ENCODE measurements around the gene WWOX.

Gene WWOX

DNA sequence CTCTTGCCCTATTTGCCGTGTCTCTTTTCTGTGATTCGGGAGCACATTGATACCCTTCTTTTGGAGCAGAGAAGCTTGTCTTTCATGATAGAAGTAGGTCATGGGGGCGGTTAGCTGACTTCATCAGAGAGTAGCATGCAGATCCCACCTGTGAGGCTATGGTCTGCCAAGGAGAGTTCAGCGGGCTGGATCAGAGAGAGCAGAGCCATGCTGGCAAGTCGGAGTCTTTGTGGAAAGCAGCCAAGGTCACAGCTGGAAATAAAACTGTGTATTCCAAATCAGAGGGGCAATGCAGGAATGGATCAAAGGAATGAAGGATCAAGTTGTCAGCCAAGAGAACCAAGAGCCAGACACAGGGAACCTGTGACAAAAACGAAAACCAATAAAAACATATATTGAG is 595.9 kb downstream of the WWOX start:
- no peak overlapping the region for H3K4me3 ChIP-seq (ENCODE audit: low read length)
- H3K36me3 ChIP-seq (ENCODE audit: insufficient read depth, low read length): no peaks in the 10 kb centered on the region
- H3K9me3 ChIP-seq (ENCODE audit: low read length): no peaks in the 10 kb centered on the region
- no peaks in the 10 kb centered on the region for H3K27me3 ChIP-seq (ENCODE audit: insufficient read depth, low read length)
- H2AFZ ChIP-seq (ENCODE audit: low read depth, low read length): no peak overlapping the region
- peaks cover 4% of the 10 kb centered on the region for H3K4me1 ChIP-seq (ENCODE audit: insufficient read depth, low read length)

DNA sequence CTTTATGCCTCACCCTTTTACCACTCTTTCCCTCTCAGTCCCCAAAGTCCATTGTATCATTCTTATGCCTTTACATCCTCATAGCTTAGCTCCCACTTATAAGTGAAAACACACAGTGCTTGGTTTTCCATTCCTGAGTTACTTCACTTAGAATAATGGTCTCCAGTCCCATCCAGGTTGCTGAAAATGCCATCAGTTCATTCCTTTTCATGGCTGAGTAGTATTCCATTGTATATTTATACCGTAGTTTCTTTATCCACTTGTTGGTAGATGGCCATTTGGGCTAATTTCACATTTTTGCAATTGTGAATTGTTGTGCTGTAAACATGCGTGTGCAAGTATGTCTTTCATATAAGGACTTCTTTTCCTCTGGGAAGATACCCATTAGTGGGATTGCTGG is 597.3 kb downstream of the WWOX start:
- H3K27me3 ChIP-seq (ENCODE audit: insufficient read depth, low read length): no peaks in the 10 kb centered on the region
- no peak overlapping the region for H3K4me3 ChIP-seq (ENCODE audit: low read length)
- H2AFZ ChIP-seq (ENCODE audit: low read depth, low read length): no peak overlapping the region
- H3K36me3 ChIP-seq (ENCODE audit: insufficient read depth, low read length): no peaks in the 10 kb centered on the region
- peaks cover 4% of the 10 kb centered on the region for H3K4me1 ChIP-seq (ENCODE audit: insufficient read depth, low read length)
- H3K9me3 ChIP-seq (ENCODE audit: low read length): no peaks in the 10 kb centered on the region

DNA sequence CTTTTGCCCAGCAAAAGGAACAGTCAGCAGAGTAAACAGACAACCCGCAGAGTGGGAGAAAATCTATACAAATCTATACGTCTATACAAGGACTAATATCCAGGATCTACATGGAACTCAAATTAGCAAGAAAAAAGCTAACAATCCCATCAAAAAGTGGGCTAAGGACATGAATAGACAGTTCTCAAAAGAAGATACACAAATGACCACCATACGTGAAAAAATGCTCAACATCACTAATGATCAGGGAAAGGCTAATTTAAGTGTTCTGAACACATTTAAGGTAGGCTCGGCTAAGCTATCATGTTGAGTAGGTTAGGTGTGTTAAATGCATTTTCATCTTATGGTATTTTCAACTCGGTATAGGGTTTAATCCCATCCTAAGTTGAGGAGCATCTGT is 598.0 kb downstream of the WWOX start:
- Histone ChIP-seq H3K4me3 (ENCODE audit: low read length) (no peak overlapping the region), H3K4me1 (ENCODE audit: insufficient read depth, low read length) (peaks cover 4% of the 10 kb centered on the region), H3K9me3 (ENCODE audit: low read length) (no peaks in the 10 kb centered on the region), H2AFZ (ENCODE audit: low read depth, low read length) (no peak overlapping the region), H3K27me3 (ENCODE audit: insufficient read depth, low read length) (no peaks in the 10 kb centered on the region), H3K36me3 (ENCODE audit: insufficient read depth, low read length) (no peaks in the 10 kb centered on the region)

DNA sequence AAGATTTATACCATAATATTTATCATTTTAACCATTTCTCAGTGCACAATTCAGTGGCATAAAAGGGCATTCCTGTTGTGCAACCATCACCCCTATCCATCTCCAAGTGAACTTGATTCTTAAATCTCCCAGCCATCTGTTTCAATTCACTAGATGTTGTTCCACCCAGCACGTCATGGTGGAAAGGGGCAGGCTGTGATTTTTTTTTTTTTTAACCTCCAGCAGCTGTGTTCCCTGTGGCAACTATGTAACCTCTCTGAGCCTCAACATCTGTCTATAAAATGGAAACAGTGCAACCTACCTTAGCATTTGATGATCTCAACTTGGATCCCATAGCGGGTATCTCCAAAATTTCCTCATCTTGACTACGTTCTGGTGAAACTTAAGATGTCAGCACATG is 604.5 kb downstream of the WWOX start:
- H3K9me3 ChIP-seq (ENCODE audit: low read length): peaks cover 3% of the 10 kb centered on the region
- H3K36me3 ChIP-seq (ENCODE audit: insufficient read depth, low read length): no peaks in the 10 kb centered on the region
- no peaks in the 10 kb centered on the region for H3K4me1 ChIP-seq (ENCODE audit: insufficient read depth, low read length)
- H3K4me3 ChIP-seq (ENCODE audit: low read length): no peak overlapping the region
- H3K27me3 ChIP-seq (ENCODE audit: insufficient read depth, low read length): no peaks in the 10 kb centered on the region
- H2AFZ ChIP-seq (ENCODE audit: low read depth, low read length): no peak overlapping the region

DNA sequence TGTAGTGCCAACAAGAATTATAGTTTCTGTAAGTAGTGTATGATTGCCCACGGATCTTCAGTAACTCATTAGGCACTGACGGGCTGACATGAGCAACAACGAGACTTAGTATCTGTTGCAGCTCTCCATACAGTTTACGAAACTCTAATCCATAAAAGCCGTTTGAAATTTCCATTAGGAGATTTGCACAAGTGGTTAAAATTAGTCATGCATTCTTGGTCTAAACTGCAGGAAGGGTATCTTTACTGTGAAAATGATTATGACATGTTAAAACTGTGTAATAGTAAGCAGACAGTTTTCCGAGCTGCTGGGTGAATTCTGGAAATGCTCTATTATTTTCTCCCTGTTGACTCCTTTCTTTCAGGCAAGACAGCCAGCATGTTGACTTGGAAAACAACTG is 605.0 kb downstream of the WWOX start:
- Histone ChIP-seq H2AFZ (ENCODE audit: low read depth, low read length) (no peak overlapping the region), H3K36me3 (ENCODE audit: insufficient read depth, low read length) (no peaks in the 10 kb centered on the region), H3K4me1 (ENCODE audit: insufficient read depth, low read length) (no peaks in the 10 kb centered on the region), H3K27me3 (ENCODE audit: insufficient read depth, low read length) (no peaks in the 10 kb centered on the region), H3K9me3 (ENCODE audit: low read length) (peaks cover 3% of the 10 kb centered on the region), H3K4me3 (ENCODE audit: low read length) (no peak overlapping the region)

DNA sequence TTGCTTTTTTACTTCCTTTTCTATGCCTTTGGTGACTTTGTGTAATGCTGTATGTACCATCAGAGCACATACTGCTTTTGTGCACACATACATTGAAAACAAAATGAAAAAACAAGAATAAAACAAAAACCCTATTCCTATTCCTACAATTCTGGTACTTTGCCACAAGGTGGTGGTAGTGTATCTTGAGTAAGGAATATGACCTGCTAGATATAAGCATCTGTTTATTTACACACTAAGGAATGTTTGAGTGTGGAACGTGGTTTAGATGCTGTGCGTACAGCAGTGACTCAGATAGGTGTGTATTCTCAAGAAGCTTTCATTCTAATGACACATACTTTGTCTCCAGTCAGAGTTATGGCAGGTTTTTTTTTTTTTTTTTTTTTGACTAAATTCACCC is 606.2 kb downstream of the WWOX start:
- H3K9me3 ChIP-seq (ENCODE audit: low read length): peaks cover 3% of the 10 kb centered on the region
- no peaks in the 10 kb centered on the region for H3K36me3 ChIP-seq (ENCODE audit: insufficient read depth, low read length)
- H3K4me1 ChIP-seq (ENCODE audit: insufficient read depth, low read length): no peaks in the 10 kb centered on the region
- no peak overlapping the region for H3K4me3 ChIP-seq (ENCODE audit: low read length)
- no peak overlapping the region for H2AFZ ChIP-seq (ENCODE audit: low read depth, low read length)
- H3K27me3 ChIP-seq (ENCODE audit: insufficient read depth, low read length): no peaks in the 10 kb centered on the region

DNA sequence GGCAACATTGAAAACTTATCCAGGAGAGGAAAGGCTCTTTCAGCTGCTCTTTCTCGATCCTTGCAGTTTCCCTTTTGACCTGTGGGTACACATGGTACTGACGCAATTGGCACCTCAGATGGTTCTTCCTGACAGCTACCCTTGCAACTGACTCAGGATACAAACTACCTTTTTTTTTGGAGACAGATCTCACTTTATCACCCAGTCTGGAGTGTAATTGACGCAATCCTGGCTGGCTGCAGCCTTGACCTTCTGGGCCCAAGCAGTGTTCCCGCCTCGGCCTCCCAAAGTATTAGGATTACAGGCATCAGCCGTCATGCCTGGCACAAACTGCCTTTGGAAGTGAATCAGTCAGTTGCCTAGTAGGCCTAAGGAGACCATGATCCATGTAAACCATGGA is 607.2 kb downstream of the WWOX start:
- peaks cover 3% of the 10 kb centered on the region for H3K9me3 ChIP-seq (ENCODE audit: low read length)
- no peaks in the 10 kb centered on the region for H3K27me3 ChIP-seq (ENCODE audit: insufficient read depth, low read length)
- no peak overlapping the region for H3K4me3 ChIP-seq (ENCODE audit: low read length)
- no peaks in the 10 kb centered on the region for H3K4me1 ChIP-seq (ENCODE audit: insufficient read depth, low read length)
- H2AFZ ChIP-seq (ENCODE audit: low read depth, low read length): no peak overlapping the region
- H3K36me3 ChIP-seq (ENCODE audit: insufficient read depth, low read length): no peaks in the 10 kb centered on the region

DNA sequence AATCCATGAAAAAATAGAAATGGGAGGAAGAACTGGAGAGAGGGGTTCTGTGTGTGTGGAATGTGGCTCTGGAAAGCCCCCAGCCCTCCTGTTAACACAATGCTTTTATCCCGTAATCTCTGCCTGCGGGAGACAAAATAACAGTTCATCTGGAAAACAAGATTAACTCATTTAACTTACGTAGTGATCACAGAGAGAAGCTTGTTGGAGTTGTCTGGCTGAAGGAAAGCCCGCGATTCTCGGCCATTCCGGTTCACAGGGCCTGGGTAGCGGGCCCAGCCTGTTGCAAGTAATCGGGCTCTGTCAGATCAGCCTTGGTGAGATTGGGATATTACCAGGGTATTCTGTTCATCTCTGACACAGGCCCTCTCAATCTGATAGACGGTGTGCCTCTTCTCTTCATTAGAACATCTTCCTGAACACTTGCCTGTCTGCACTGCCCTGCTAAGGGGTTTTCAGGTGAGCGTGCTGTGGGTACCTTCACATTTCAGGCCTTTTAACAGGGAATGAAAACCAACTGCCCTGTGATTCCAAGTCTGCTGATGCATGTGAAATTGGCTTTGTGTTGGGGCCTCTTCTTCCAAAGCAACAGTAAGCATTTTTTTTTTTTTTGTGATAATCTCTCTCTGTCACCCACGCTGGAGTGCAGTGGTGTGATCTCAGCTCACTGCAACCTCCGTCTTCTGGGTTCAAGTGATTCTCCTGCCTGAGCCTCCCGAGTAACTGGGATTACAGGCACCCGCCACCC is 609.9 kb downstream of the WWOX start:
- no peak overlapping the region for H2AFZ ChIP-seq (ENCODE audit: low read depth, low read length)
- peaks cover 3% of the 10 kb centered on the region for H3K9me3 ChIP-seq (ENCODE audit: low read length)
- no peaks in the 10 kb centered on the region for H3K36me3 ChIP-seq (ENCODE audit: insufficient read depth, low read length)
- no peaks in the 10 kb centered on the region for H3K4me1 ChIP-seq (ENCODE audit: insufficient read depth, low read length)
- no peak overlapping the region for H3K4me3 ChIP-seq (ENCODE audit: low read length)
- H3K27me3 ChIP-seq (ENCODE audit: insufficient read depth, low read length): no peaks in the 10 kb centered on the region

DNA sequence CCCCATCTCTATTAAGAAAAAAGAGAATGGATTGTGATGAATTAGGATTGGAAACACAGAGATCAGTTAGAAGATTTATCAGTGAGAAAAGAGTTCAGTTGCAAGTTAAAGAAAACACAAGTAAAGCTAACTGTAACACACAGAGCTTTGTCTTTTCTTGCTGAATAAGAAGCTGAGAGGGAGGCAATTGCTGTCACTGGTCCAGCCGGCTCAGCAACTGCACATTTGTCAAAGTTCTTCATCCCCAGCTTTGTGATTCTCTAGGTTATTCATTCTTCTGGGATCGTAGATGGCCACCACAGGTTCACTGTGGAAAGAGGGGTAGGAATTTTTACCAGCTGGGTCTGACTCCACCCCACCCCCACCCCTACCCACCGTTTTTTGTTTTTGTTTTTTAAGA is 615.7 kb downstream of the WWOX start:
- no peaks in the 10 kb centered on the region for H3K4me1 ChIP-seq (ENCODE audit: insufficient read depth, low read length)
- H3K36me3 ChIP-seq (ENCODE audit: insufficient read depth, low read length): no peaks in the 10 kb centered on the region
- no peaks in the 10 kb centered on the region for H3K27me3 ChIP-seq (ENCODE audit: insufficient read depth, low read length)
- H2AFZ ChIP-seq (ENCODE audit: low read depth, low read length): no peak overlapping the region
- H3K4me3 ChIP-seq (ENCODE audit: low read length): no peak overlapping the region
- no peaks in the 10 kb centered on the region for H3K9me3 ChIP-seq (ENCODE audit: low read length)

DNA sequence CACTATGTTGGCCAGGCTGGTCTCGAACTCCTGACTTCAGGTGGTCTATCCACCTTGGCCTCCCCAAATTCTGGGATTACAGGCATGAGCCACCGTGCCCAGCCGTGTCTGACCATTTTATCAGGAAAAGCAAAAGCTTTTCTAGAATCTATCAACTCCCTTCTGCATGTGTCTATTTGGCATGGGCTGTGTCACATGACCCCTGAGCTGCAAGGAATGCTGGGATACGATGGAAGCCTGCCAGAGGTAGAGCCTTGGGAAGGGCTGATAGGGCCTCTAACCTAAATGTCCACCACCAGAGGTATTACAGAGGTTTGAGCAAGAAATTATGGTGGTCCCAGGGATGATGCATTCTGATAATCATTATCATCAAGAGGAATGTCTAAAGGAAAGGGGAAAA is 616.2 kb downstream of the WWOX start:
- H3K4me1 ChIP-seq (ENCODE audit: insufficient read depth, low read length): no peaks in the 10 kb centered on the region
- no peaks in the 10 kb centered on the region for H3K9me3 ChIP-seq (ENCODE audit: low read length)
- H2AFZ ChIP-seq (ENCODE audit: low read depth, low read length): no peak overlapping the region
- H3K36me3 ChIP-seq (ENCODE audit: insufficient read depth, low read length): no peaks in the 10 kb centered on the region
- H3K27me3 ChIP-seq (ENCODE audit: insufficient read depth, low read length): no peaks in the 10 kb centered on the region
- no peak overlapping the region for H3K4me3 ChIP-seq (ENCODE audit: low read length)

DNA sequence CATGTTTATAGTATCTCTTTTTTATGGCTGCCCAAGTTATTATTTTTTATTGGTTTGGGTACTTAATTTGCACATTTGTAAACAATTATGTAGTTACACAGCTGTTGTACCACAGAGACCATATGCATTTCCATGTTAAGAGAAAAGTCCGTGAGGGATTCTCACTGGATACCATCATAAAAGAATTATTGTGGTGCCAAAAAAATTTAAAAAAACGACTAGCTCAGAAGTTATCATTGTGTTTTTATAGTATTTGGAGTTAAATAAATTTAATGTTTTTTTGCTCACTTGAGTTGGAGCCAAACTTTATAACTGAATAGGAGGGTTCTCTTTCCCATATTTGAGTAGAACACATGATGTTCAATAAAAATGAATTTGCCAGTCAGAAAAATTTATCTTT is 618.7 kb downstream of the WWOX start:
- Histone ChIP-seq H2AFZ (ENCODE audit: low read depth, low read length) (no peak overlapping the region), H3K4me3 (ENCODE audit: low read length) (no peak overlapping the region), H3K27me3 (ENCODE audit: insufficient read depth, low read length) (no peaks in the 10 kb centered on the region), H3K4me1 (ENCODE audit: insufficient read depth, low read length) (no peaks in the 10 kb centered on the region), H3K9me3 (ENCODE audit: low read length) (no peaks in the 10 kb centered on the region), H3K36me3 (ENCODE audit: insufficient read depth, low read length) (no peaks in the 10 kb centered on the region)

DNA sequence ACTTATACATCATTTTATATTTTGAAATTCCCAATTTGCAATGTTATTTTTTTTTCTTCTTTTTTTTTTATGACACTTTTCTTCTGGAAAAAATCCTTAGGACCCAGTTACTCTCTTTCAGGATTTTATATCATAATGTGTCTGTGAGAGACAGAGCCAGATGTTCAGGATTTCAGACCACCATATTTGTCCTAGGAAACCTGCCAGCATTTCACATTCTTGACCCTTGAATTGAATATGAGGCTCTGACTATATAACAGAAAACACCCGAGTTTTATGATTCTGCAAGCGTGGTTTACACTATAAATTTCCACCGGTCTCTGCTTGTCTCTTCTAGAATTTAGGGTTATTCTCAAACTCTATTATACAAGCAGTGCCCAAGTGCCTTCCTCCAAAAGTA is 621.0 kb downstream of the WWOX start:
- H3K27me3 ChIP-seq (ENCODE audit: insufficient read depth, low read length): no peaks in the 10 kb centered on the region
- H2AFZ ChIP-seq (ENCODE audit: low read depth, low read length): no peak overlapping the region
- no peaks in the 10 kb centered on the region for H3K36me3 ChIP-seq (ENCODE audit: insufficient read depth, low read length)
- no peaks in the 10 kb centered on the region for H3K4me1 ChIP-seq (ENCODE audit: insufficient read depth, low read length)
- no peak overlapping the region for H3K4me3 ChIP-seq (ENCODE audit: low read length)
- H3K9me3 ChIP-seq (ENCODE audit: low read length): no peaks in the 10 kb centered on the region

DNA sequence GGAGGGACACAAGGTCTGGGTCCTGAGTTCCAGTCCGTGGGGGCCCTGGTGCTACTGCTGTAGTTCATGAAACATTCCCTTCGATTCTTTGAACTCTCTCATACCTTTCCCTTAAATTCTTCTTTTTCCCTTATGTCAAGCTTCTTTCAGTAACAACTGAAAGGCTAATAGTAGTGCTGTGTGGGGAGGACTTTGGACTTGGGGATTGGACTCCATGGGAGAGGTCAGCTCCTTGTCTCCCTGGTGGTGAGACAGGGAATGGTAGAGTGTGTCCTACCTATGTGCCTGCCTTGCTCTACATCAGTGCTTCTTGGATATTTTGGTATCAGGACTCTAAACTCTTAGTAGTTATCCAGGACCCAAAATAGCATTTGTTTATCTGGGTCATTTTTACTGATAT is 628.1 kb downstream of the WWOX start:
- H3K27me3 ChIP-seq (ENCODE audit: insufficient read depth, low read length): no peaks in the 10 kb centered on the region
- H3K36me3 ChIP-seq (ENCODE audit: insufficient read depth, low read length): no peaks in the 10 kb centered on the region
- H2AFZ ChIP-seq (ENCODE audit: low read depth, low read length): no peak overlapping the region
- no peaks in the 10 kb centered on the region for H3K4me1 ChIP-seq (ENCODE audit: insufficient read depth, low read length)
- H3K9me3 ChIP-seq (ENCODE audit: low read length): no peaks in the 10 kb centered on the region
- H3K4me3 ChIP-seq (ENCODE audit: low read length): no peak overlapping the region

DNA sequence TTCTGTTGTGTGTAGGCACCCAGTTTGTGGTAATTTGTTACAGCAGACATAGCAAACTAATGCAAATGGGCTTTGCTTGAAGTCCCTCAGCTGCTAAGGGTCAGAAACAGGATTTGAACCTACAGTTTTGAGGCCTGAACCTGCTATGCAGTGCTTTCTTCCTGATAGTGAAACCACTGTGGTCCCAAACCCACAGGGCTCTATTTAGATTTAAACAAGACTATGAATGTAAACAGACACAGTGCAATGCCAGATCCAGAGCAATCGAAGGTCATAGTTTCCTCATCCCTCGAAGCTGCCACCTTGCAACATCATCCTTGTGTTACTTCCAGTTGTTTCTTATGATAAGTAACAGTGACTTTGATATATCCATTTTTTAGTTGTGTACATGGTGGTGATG is 630.2 kb downstream of the WWOX start:
- Histone ChIP-seq H2AFZ (ENCODE audit: low read depth, low read length) (no peak overlapping the region), H3K36me3 (ENCODE audit: insufficient read depth, low read length) (no peaks in the 10 kb centered on the region), H3K4me3 (ENCODE audit: low read length) (no peak overlapping the region), H3K4me1 (ENCODE audit: insufficient read depth, low read length) (no peaks in the 10 kb centered on the region), H3K27me3 (ENCODE audit: insufficient read depth, low read length) (no peaks in the 10 kb centered on the region), H3K9me3 (ENCODE audit: low read length) (no peaks in the 10 kb centered on the region)
